ENCODE results near the gene SOCS7.

DNA sequence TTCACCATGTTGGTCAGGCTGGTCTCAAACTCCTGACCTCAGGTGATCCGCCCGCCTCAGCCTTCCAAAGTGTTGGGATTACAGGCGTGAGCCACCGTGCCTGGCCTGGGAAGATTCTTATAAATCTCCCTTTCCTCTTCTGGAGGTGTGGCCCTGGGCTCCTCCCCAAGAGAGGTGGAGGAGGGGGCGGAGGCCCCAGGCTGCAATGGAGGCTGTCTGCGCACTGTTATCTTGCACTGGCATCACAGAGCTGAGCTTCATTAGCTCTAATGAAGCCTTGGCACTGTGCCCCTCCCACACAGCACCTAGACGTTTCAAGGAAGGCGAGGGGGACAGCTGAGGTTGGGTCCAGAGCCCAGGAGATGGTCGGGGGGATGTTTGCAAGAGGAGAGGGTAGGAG lies 84.2 kb downstream of the SOCS7 start:
- no peak for TF ChIP-seq POLR2A (IDR thresholded peaks at IDR 0.05; ENCODE audit: low read depth, low read length)
- no peak for TF ChIP-seq POLR2AphosphoS5 (IDR thresholded peaks at IDR 0.05; ENCODE audit: low read depth, low read length)
